ENCODE results near the gene CORIN.

Gene CORIN

DNA sequence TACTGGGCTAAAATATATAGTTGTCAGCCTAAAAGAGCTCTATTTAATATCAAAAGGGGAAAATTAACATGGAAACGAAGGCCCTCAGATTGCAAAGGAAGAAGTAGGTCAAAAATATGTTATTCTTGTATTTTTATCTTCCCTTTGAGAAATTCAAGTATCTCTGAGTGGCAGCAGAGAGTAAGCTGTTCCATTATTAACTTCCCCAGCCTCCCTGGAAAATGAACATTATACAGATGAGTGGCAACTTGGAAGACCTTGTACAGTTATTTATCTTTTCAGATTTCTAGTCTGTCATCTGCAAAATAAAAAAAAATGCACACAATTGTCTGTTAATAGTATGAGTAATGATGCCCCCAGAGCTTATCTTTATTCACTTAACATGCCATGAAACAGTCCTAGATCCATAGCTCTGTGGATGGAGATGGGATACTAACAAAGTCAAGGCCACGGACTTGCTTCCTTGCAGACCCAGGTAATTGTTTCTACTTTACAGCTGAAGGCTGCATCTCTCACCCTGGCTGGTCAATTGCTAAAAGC lies 93.0 kb downstream of the CORIN start:
- no peak overlapping the region for H3K27ac ChIP-seq
- no peak for DNase-seq (ENCODE audit: low spot score)
- ChIA-PET POLR2A (ENCODE audit: low non-redundant PET) (no interaction called here), CTCF (interaction anchor here (0.7 kb wide), 2 partner anchors 92 to 211 kb away, joined by 3 to 4 read pairs; no protein-coding TSS in a partner anchor)
- TF ChIP-seq CTCF (conservative IDR thresholded peaks at IDR 0.05; ENCODE audit: low read depth), result no peak

GRCh38 chr4:47744253-47744652 lies 93.6 kb downstream of the CORIN start:
- CTCF ChIA-PET, result interaction anchor here (0.7 kb wide), 1 partner anchor 93 kb away, joined by 4 read pairs; no protein-coding TSS in a partner anchor
- POLR2A ChIA-PET (ENCODE audit: low non-redundant PET), result no interaction called here
- no peak for DNase-seq (ENCODE audit: low spot score)
- TF ChIP-seq CTCF (conservative IDR thresholded peaks at IDR 0.05; ENCODE audit: low read depth), result no peak
- no peak overlapping the region for H3K27ac ChIP-seq

DNA sequence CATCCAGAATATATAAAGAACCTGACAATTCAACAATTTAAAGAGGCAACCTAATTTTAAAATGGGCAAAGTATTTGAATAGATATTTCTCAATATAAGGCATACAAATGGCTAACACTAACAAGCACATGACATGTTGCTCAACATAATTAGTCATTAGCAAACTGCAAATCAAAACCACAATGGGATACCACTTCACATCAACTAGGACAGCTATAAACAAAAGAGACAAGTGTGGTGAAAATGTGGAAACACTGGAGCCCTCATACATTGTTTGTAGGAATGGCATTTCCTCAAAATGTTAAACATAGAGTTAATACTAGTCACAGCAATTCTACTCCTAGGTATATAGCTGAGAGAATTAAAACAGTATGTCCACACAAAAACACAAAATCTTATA lies 96.7 kb downstream of the CORIN start:
- DNase-seq (ENCODE audit: low spot score), result no peak
- CTCF ChIA-PET, result no interaction called here
- no peak overlapping the region for H3K27ac ChIP-seq
- no peak for TF ChIP-seq CTCF (conservative IDR thresholded peaks at IDR 0.05; ENCODE audit: low read depth)
- POLR2A ChIA-PET (ENCODE audit: low non-redundant PET), result no interaction called here

DNA sequence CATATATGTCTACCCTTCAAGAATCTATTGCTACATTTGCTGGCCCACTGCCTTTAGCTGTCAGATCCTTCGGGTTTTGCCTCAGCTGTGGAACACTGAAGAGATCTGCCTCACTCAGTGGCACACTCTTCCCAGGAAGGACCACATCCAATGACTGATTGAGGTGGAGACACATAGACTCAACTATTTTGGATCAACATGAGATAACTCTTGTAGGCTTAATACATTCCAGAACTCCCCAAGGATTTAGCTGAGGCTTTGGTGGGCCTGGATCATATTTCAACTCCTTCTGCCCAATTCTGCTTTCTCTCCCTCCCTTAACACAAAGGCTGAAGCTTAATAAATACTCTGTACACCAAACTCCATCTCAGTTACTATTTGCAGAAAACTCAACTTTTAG lies 100.5 kb downstream of the CORIN start:
- POLR2A ChIA-PET (ENCODE audit: low non-redundant PET), result no interaction called here
- CTCF ChIA-PET, result interaction anchor here (1.1 kb wide), 1 partner anchor 99 kb away, joined by 8 read pairs; no protein-coding TSS in a partner anchor
- TF ChIP-seq CTCF (conservative IDR thresholded peaks at IDR 0.05; ENCODE audit: low read depth), result no peak
- H3K27ac ChIP-seq, result no peak overlapping the region
- DNase-seq (ENCODE audit: low spot score), result no peak

DNA sequence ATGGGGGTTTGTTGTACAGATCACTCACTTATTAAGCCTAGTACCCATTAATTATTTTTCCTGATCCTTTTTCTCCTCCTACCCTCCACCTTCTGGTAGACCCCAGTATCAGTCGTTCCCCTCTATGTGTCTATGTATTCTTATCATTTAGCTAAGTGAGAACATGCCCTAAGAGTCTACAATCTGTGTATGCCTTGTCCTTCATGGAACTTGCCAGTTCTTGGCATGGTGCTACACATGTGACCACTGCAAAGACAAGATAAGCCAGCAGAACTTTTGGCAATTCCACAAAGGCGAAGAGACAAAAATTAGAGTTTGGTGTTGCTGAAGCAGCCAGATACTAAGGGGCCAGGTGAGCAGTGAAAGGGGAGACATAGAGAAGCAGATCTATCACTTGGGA lies 101.3 kb downstream of the CORIN start:
- no peak overlapping the region for H3K27ac ChIP-seq
- no peak for TF ChIP-seq CTCF (conservative IDR thresholded peaks at IDR 0.05; ENCODE audit: low read depth)
- ChIA-PET POLR2A (ENCODE audit: low non-redundant PET) (no interaction called here), CTCF (no interaction called here)
- DNase-seq (ENCODE audit: low spot score), result no peak

DNA sequence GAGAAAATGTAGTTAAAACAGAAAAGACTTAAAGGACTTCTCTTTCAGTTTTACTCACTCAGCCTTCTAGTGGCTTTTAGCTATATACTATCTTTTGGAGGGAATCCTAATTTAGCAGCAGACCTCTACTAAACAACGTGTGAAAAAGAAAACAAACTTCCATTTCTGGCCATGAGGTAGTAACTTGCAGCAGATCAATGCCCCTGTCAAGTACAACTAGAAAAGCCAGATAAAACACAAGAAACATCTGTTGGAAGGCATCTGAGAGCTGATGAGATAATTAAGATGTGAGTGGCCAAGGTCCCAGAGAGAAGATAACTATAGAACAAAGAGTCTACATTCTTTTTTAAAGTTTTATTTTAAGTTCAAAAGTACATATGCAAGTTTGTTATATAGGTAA lies 101.7 kb downstream of the CORIN start:
- H3K27ac ChIP-seq, result no peak overlapping the region
- ChIA-PET CTCF (no interaction called here), POLR2A (ENCODE audit: low non-redundant PET) (no interaction called here)
- no peak for TF ChIP-seq CTCF (conservative IDR thresholded peaks at IDR 0.05; ENCODE audit: low read depth)
- no peak for DNase-seq (ENCODE audit: low spot score)
